Suprapubic skin (tissue), 4 donors: Measurements from ENCODE around the gene ARVCF.

Experiments used
- POLR2A ChIP-seq, 2 donors: fragments of 450-650 bp; IDR thresholded peaks; one replicate each; pipeline ENCODE4 v1.6.1; 2017; ENCODE audit warnings: antibody characterized with exemption in 2 of 2, mild to moderate bottlenecking in 2 of 2, moderate library complexity in 2 of 2
- POLR2AphosphoS5 ChIP-seq, 3 donors: sonication (generic); formaldehyde crosslinking; IDR thresholded peaks; one replicate each; pipeline ENCODE4 v1.6.1; 2017; ENCODE audit warnings: antibody characterized with exemption in 3 of 3
- TF ChIP-seq, protein P1 (sequence below), 2 donors: fragments of 200-600 bp in 1 of 2; fragments of 450-650 bp in 1 of 2; sonication (generic) in 1 of 2; IDR thresholded peaks; one replicate each; pipeline ENCODE4 v1.5.1; 2016 to 2019; ENCODE audit warnings: antibody characterized with exemption in 2 of 2, mild to moderate bottlenecking in 1 of 2, moderate library complexity in 1 of 2

DNA sequence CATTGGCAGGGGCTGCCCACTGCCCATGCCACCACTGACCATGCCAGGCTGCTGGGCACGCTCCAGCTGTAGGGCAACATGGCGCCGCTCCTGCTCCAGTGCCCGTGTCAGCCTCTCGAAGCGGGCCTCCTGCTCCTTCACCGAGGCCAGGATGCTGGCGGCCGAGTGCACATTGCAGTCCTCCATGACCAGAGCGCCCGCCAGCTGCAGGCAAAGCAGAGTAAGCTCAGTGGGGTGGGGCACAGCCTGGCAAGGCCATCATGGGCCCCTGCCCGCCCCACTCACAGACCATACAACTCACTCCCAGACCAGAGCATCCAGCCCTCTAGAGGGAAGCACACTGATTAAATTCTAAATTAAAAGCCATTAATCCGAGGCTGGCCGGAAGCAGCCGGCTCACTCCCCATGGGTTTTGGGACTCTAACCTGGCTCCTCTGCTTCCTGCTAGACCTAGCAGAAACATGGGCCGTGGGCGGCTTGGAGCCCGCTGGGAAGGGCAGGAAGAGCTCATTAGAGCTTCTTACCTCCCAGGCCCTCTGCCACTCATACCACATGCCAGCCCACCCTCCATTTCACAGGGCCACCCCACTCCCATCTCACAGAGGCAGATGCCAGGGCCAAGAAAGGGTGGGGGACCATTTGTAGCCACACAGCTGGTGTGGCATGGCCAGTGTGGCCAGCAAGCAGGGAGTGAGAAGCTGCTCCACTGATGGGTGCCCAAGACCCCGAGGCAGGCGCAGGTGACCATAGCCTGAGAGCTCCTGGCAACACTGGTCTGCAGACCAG, 25.8 kb downstream of the ARVCF start:
- TF ChIP-seq POLR2A (IDR thresholded peaks at IDR 0.05) (no peak), POLR2AphosphoS5 (IDR thresholded peaks at IDR 0.05) (no peak)
- TF ChIP-seq, protein P1, sequence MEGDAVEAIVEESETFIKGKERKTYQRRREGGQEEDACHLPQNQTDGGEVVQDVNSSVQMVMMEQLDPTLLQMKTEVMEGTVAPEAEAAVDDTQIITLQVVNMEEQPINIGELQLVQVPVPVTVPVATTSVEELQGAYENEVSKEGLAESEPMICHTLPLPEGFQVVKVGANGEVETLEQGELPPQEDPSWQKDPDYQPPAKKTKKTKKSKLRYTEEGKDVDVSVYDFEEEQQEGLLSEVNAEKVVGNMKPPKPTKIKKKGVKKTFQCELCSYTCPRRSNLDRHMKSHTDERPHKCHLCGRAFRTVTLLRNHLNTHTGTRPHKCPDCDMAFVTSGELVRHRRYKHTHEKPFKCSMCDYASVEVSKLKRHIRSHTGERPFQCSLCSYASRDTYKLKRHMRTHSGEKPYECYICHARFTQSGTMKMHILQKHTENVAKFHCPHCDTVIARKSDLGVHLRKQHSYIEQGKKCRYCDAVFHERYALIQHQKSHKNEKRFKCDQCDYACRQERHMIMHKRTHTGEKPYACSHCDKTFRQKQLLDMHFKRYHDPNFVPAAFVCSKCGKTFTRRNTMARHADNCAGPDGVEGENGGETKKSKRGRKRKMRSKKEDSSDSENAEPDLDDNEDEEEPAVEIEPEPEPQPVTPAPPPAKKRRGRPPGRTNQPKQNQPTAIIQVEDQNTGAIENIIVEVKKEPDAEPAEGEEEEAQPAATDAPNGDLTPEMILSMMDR (IDR thresholded peaks at IDR 0.05) = no peak
